ENCODE results near the gene PABPN1.

DNA sequence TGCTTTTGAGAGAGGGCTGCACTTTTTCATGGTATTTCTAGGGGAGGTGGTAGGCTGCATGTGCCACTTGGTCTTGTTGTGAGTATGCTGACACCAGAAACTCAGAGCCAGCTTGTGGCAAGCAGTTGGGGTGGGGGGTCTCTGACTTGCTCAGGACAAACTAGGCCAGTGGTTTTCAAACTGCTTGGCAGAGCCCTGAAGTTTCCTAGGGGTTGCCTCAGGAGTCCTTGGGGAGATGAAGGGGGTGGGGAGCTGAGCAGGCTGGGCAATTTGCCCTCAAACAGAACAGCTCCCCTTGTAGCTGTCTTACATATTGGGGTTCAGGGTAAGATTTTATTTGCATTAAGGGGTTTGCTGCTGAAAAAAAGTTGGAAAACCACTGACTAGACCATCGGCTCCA, 10.7 kb upstream of the PABPN1 start:
- TF ChIP-seq, protein P1, sequence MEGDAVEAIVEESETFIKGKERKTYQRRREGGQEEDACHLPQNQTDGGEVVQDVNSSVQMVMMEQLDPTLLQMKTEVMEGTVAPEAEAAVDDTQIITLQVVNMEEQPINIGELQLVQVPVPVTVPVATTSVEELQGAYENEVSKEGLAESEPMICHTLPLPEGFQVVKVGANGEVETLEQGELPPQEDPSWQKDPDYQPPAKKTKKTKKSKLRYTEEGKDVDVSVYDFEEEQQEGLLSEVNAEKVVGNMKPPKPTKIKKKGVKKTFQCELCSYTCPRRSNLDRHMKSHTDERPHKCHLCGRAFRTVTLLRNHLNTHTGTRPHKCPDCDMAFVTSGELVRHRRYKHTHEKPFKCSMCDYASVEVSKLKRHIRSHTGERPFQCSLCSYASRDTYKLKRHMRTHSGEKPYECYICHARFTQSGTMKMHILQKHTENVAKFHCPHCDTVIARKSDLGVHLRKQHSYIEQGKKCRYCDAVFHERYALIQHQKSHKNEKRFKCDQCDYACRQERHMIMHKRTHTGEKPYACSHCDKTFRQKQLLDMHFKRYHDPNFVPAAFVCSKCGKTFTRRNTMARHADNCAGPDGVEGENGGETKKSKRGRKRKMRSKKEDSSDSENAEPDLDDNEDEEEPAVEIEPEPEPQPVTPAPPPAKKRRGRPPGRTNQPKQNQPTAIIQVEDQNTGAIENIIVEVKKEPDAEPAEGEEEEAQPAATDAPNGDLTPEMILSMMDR (IDR thresholded peaks at IDR 0.05; ENCODE audit: poor library complexity, severe bottlenecking): no peak
- TF ChIP-seq SMC3 (conservative IDR thresholded peaks at IDR 0.05; ENCODE audit: poor library complexity): no peak
- no peak for TF ChIP-seq POLR2AphosphoS5 (IDR thresholded peaks at IDR 0.05)
- TF ChIP-seq EZH2 (IDR thresholded peaks at IDR 0.05; ENCODE audit: borderline replicate concordance, insufficient read depth, low read length, poor library complexity, severe bottlenecking): no peak

Measured in neural cell (in vitro differentiated cells).